ENCODE data around the gene COL16A1.

- TF ChIP-seq SUZ12 (IDR thresholded peaks at IDR 0.05): no peak
- no peak for TF ChIP-seq FOXA1 (IDR thresholded peaks at IDR 0.05)
- TF ChIP-seq BHLHE40 (IDR thresholded peaks at IDR 0.05; ENCODE audit: borderline replicate concordance): no peak
- no peak for TF ChIP-seq TARDBP (IDR thresholded peaks at IDR 0.05)
These were observed 89.3 kb downstream of the COL16A1 start for GRCh38 chr1:31614414-31615005.

Measured in HEK293T (cell line).